ENCODE results near the gene CHST7. TPM values are rescaled to one million over a fixed set of nuclear protein-coding genes. Genes with fewer than 3 reads are reported as not detected.
A peak's percentile ranks its signal among the peaks of the same experiment; 100 is the strongest.

Gene CHST7
- total RNA-seq, 1 donor, result 6.5 TPM

DNA sequence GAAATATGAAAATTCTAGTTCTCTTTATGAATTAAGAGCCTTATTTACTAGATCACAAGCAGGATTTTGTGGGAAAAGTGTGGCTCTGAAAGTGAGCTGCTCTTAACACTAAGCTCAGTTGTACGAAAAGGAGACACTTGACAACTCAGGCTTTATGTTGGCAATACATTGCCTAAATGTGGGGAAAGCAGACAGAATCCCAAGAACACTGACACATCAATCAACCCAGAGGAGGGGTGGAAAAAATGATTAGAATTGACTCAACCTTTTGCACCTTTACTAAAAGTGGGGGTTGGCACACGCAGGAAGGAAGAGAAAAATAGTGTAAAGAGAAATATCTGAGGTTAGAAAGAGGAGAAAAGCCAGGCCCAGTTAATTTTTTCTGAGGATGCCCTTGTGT lies 61.6 kb downstream of the CHST7 start:
- no peaks in the 10 kb centered on the region for H3K79me2 ChIP-seq (ENCODE audit: insufficient read depth, low read length)
- no peak overlapping the region for H3K4me3 ChIP-seq (ENCODE audit: insufficient read depth, low read length)
- no peak overlapping the region for H3K4me2 ChIP-seq (ENCODE audit: insufficient read depth, low read length)
- H3K27me3 ChIP-seq (ENCODE audit: insufficient read depth, low read length), result no peaks in the 10 kb centered on the region
- H3K9me3 ChIP-seq (ENCODE audit: low read depth, low read length), result no peaks in the 10 kb centered on the region
- no peak overlapping the region for H2AFZ ChIP-seq (ENCODE audit: low read length)
- no peak overlapping the region for H3K27ac ChIP-seq (ENCODE audit: low read depth, low read length)
- no peaks in the 10 kb centered on the region for H3K36me3 ChIP-seq (ENCODE audit: insufficient read depth, low read length)
- no peak for DNase-seq (ENCODE audit: insufficient read length, low spot score, missing footprints)
- no peak for TF ChIP-seq CTCF (IDR thresholded peaks at IDR 0.05; ENCODE audit: extremely low read depth, low read depth, low read length)
- H4K20me1 ChIP-seq (ENCODE audit: insufficient read depth, low read length), result no peaks in the 10 kb centered on the region
- H3K4me1 ChIP-seq (ENCODE audit: insufficient read depth, low read length), result peaks cover 2% of the 10 kb centered on the region

DNA sequence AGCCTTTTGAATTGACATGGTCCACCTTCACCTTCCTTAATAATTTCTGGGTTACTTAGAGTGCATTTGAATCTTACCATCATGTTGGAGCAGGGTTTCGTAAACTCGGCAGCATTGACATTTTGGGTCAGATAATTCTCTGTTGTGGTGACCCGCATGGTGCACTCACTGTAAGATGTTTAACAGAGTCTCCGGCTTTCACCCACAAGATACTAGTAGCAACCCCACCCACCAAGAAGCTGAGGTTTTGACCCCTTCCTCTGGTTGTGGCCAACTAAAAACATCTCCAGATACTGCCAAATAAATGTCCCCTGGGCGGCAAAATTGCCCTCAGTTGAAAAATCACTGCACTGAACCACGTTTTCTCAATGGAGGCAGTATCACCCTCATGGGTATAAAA lies 62.7 kb downstream of the CHST7 start:
- no peak for DNase-seq (ENCODE audit: insufficient read length, low spot score, missing footprints)
- no peaks in the 10 kb centered on the region for H3K79me2 ChIP-seq (ENCODE audit: insufficient read depth, low read length)
- H4K20me1 ChIP-seq (ENCODE audit: insufficient read depth, low read length), result no peaks in the 10 kb centered on the region
- no peaks in the 10 kb centered on the region for H3K27me3 ChIP-seq (ENCODE audit: insufficient read depth, low read length)
- H3K4me3 ChIP-seq (ENCODE audit: insufficient read depth, low read length), result no peak overlapping the region
- no peaks in the 10 kb centered on the region for H3K9me3 ChIP-seq (ENCODE audit: low read depth, low read length)
- no peak for TF ChIP-seq CTCF (IDR thresholded peaks at IDR 0.05; ENCODE audit: extremely low read depth, low read depth, low read length)
- H3K36me3 ChIP-seq (ENCODE audit: insufficient read depth, low read length), result no peaks in the 10 kb centered on the region
- no peak overlapping the region for H3K27ac ChIP-seq (ENCODE audit: low read depth, low read length)
- H3K4me2 ChIP-seq (ENCODE audit: insufficient read depth, low read length), result no peak overlapping the region
- H2AFZ ChIP-seq (ENCODE audit: low read length), result no peak overlapping the region
- H3K4me1 ChIP-seq (ENCODE audit: insufficient read depth, low read length), result no peaks in the 10 kb centered on the region

DNA sequence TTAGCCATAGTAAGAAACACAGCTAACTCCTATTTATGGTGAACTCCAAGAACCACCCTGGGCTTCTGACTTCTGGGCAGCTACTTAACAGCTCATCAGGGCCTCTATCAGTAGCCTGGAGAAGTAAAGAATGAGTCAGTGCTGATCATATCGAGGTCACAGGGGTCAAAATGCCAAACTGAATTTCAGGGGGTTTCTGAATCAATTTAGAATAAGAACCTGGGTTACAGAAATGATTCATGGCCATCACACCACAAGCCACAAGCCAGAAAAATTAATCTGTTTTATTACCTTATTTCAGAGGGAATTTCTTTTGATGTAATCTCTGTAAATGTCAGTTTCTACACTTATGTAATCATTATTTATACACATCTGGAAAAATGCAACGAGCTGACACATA lies 64.4 kb downstream of the CHST7 start:
- peak; percentile 82 for DNase-seq (ENCODE audit: insufficient read length, low spot score, missing footprints)
- TF ChIP-seq CTCF (IDR thresholded peaks at IDR 0.05; ENCODE audit: extremely low read depth, low read depth, low read length), result no peak
- H4K20me1 ChIP-seq (ENCODE audit: insufficient read depth, low read length), result no peaks in the 10 kb centered on the region
- H3K4me2 ChIP-seq (ENCODE audit: insufficient read depth, low read length), result no peak overlapping the region
- no peaks in the 10 kb centered on the region for H3K36me3 ChIP-seq (ENCODE audit: insufficient read depth, low read length)
- H3K27me3 ChIP-seq (ENCODE audit: insufficient read depth, low read length), result no peaks in the 10 kb centered on the region
- no peak overlapping the region for H3K4me3 ChIP-seq (ENCODE audit: insufficient read depth, low read length)
- H3K4me1 ChIP-seq (ENCODE audit: insufficient read depth, low read length), result no peaks in the 10 kb centered on the region
- no peaks in the 10 kb centered on the region for H3K9me3 ChIP-seq (ENCODE audit: low read depth, low read length)
- H2AFZ ChIP-seq (ENCODE audit: low read length), result no peak overlapping the region
- H3K79me2 ChIP-seq (ENCODE audit: insufficient read depth, low read length), result no peaks in the 10 kb centered on the region
- H3K27ac ChIP-seq (ENCODE audit: low read depth, low read length), result no peak overlapping the region

- Histone ChIP-seq H3K9me3 (ENCODE audit: low read depth, low read length) (no peaks in the 10 kb centered on the region), H3K27ac (ENCODE audit: low read depth, low read length) (no peak overlapping the region), H3K4me1 (ENCODE audit: insufficient read depth, low read length) (no peaks in the 10 kb centered on the region), H3K4me3 (ENCODE audit: insufficient read depth, low read length) (no peak overlapping the region), H4K20me1 (ENCODE audit: insufficient read depth, low read length) (no peaks in the 10 kb centered on the region), H2AFZ (ENCODE audit: low read length) (no peak overlapping the region), H3K36me3 (ENCODE audit: insufficient read depth, low read length) (peaks cover 4% of the 10 kb centered on the region), H3K79me2 (ENCODE audit: insufficient read depth, low read length) (no peaks in the 10 kb centered on the region), H3K4me2 (ENCODE audit: insufficient read depth, low read length) (no peak overlapping the region), H3K27me3 (ENCODE audit: insufficient read depth, low read length) (no peaks in the 10 kb centered on the region)
- no peak for DNase-seq (ENCODE audit: insufficient read length, low spot score, missing footprints)
- peak; percentile 39 for TF ChIP-seq CTCF (IDR thresholded peaks at IDR 0.05; ENCODE audit: extremely low read depth, low read depth, low read length)
Observed at GRCh38 chrX:46642145-46642544, 68.6 kb downstream of the CHST7 start.
